CD8-positive, alpha-beta memory T cell (primary cell): ENCODE measurements around the gene ZNF467. TPM values are rescaled to one million over a fixed set of nuclear protein-coding genes. Genes with fewer than 3 reads are reported as not detected.

Source experiments
- CTCF ChIA-PET: fragments of 350-600 bp; sonication (Branson Sonifier 250); formaldehyde crosslinking; loops from one replicate; lab custom pipeline; 2021; ENCODE audit warnings: antibody characterized with exemption; lab: Charles Lee
- POLR2A ChIA-PET: fragments of 350-600 bp; sonication (Branson Sonifier 250); formaldehyde crosslinking; loops from one replicate; lab custom pipeline; 2021; ENCODE audit warnings: antibody characterized with exemption; lab: Charles Lee
- DNase-seq, 5 donors: peaks; one replicate each; pipeline versions ENCODE4 v3.0.0 to v3.0.0-alpha.2; 2020 to 2022; ENCODE audit warnings: mixed read lengths in 1 of 5
- H3K27ac ChIP-seq: one replicate; pipeline ENCODE4 v1.7.0; 2013; ENCODE audit warnings: low read depth, mild to moderate bottlenecking, low read length, moderate library complexity
- H3K27me3 ChIP-seq: 2 replicates; pipeline ENCODE4 v1.7.0; 2013; ENCODE audit warnings: low read length, mild to moderate bottlenecking; ENCODE audit not compliant: insufficient read depth, poor library complexity, severe bottlenecking
- H3K36me3 ChIP-seq: 2 replicates; pipeline ENCODE4 v1.7.0; 2013; ENCODE audit warnings: mild to moderate bottlenecking, low read length, moderate library complexity; ENCODE audit not compliant: insufficient read depth
- H3K4me1 ChIP-seq: 2 replicates; pipeline ENCODE4 v1.7.0; 2013; ENCODE audit warnings: mild to moderate bottlenecking, low read length, moderate library complexity; ENCODE audit not compliant: insufficient read depth
- H3K4me3 ChIP-seq: 2 replicates; pipeline ENCODE4 v1.7.0; 2013; ENCODE audit warnings: mild to moderate bottlenecking, low read length
- H3K9me3 ChIP-seq: 2 replicates; pipeline ENCODE4 v1.7.0; 2013; ENCODE audit warnings: mild to moderate bottlenecking, low read length
- H3K27ac Mint-ChIP-seq, 8 donors: one replicate each; pipeline ENCODE4 v1.8.0; 2020 to 2021; ENCODE audit warnings: mixed read lengths in 8 of 8, mild to moderate bottlenecking in 6 of 8, inconsistent platforms in 3 of 8, moderate library complexity in 3 of 8
- H3K27me3 Mint-ChIP-seq, 2 donors: one replicate each; pipeline ENCODE4 v1.8.0; 2020 to 2021; ENCODE audit warnings: mixed read lengths in 2 of 2, mild to moderate bottlenecking in 1 of 2, moderate library complexity in 1 of 2
- H3K36me3 Mint-ChIP-seq, 3 donors: one replicate each; pipeline ENCODE4 v1.8.0; 2020 to 2021; ENCODE audit warnings: mixed read lengths in 3 of 3, inconsistent platforms in 1 of 3, mild to moderate bottlenecking in 1 of 3
- H3K4me1 Mint-ChIP-seq, 3 donors: one replicate each; pipeline ENCODE4 v1.8.0; 2020 to 2021; ENCODE audit warnings: mixed read lengths in 3 of 3, inconsistent platforms in 1 of 3, mild to moderate bottlenecking in 1 of 3
- H3K4me3 Mint-ChIP-seq, 7 donors: one replicate each; pipeline ENCODE4 v1.8.0; 2020 to 2021; ENCODE audit warnings: mixed read lengths in 7 of 7, mild to moderate bottlenecking in 6 of 7, moderate library complexity in 4 of 7, inconsistent platforms in 2 of 7
- H3K9me3 Mint-ChIP-seq, 5 donors: one replicate each; pipeline ENCODE4 v1.8.0; 2020 to 2022; ENCODE audit warnings: mixed read lengths in 5 of 5, mild to moderate bottlenecking in 3 of 5, moderate library complexity in 2 of 5, inconsistent platforms in 1 of 5
- polyA plus RNA-seq: library from polyadenylated mRNA; unstranded; fragments of 300-500 nt; fragmentation: Illumina TruSeq; gene quantifications from one replicate; pipeline ENCODE4 v1.2.3, GENCODE V29; 2021
- total RNA-seq, 2 experiments: library from RNA; stranded (reverse); gene quantifications; one replicate each; pipeline ENCODE4 v1.2.3, GENCODE V29; 2021

ZNF467 gene
- total and polyA plus RNA-seq, 3 experiments from 2014 or later: 0.24 to 1.3 TPM; not detected in 1

DNA sequence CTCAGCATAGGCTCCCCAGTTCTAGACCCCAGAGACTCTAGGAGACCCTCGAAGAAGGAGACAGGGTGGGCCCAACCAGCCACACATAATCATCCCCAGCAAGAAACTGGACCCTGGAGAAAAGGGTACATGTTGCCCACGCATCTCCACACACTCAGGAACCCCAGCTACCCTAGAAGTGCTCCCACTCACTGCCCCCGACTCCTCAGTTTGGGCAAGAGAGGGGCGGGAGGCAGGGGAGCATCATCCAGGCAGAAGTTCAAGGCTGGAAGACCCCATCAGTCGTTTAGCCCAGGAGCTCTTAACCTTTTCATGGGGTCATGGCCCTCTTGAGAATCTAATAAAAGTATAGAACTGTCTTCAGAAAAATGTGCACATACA is 1.8 kb upstream of the ZNF467 start:
- Histone ChIP-seq H3K9me3 (no peaks in the 10 kb centered on the region), H3K27ac (no peak overlapping the region), H3K27me3 (no peaks in the 10 kb centered on the region), H3K36me3 (no peaks in the 10 kb centered on the region), H3K4me3 (no peak overlapping the region), H3K4me1 (peaks cover 7% of the 10 kb centered on the region)
- Mint-ChIP-seq H3K27me3 (no peaks in the 10 kb centered on the region), H3K27ac (peak overlapping the region in 2 of 8 donors; percentile 50 to 51), H3K4me1 (peaks cover 0 to 16% (median 4%) of the 10 kb centered on the region in 3 donors), H3K4me3 (peak overlapping the region in 5 of 7 donors; percentile 31 to 82 (median 44)), H3K9me3 (no peaks in the 10 kb centered on the region), H3K36me3 (no peaks in the 10 kb centered on the region)
- POLR2A ChIA-PET: no interaction called here
- CTCF ChIA-PET: no interaction called here
- no peak for DNase-seq

- H3K27ac ChIP-seq: no peak overlapping the region
- no peak overlapping the region for H3K4me3 ChIP-seq
- ChIA-PET POLR2A (no interaction called here), CTCF (interaction anchor here (1.4 kb wide), 1 partner anchor 151 kb away, joined by 3 read pairs; no protein-coding TSS in a partner anchor)
- Mint-ChIP-seq H3K27me3 (peaks cover 0 to 2% of the 10 kb centered on the region in 2 donors), H3K27ac (peak overlapping the region in 1 of 8 donors; percentile 50), H3K4me1 (peaks cover 0 to 16% (median 4%) of the 10 kb centered on the region in 3 donors), H3K4me3 (peak overlapping the region; percentile 54 to 82 (median 76)), H3K36me3 (no peaks in the 10 kb centered on the region), H3K9me3 (no peaks in the 10 kb centered on the region)
- no peaks in the 10 kb centered on the region for H3K9me3 ChIP-seq
- no peak for DNase-seq
- no peaks in the 10 kb centered on the region for H3K36me3 ChIP-seq
- H3K27me3 ChIP-seq: no peaks in the 10 kb centered on the region
- H3K4me1 ChIP-seq: peaks cover 7% of the 10 kb centered on the region
Measured at GRCh38 chr7:149774237-149775175, 1.1 kb upstream of the ZNF467 start.

- H3K36me3 ChIP-seq: no peaks in the 10 kb centered on the region
- H3K27ac ChIP-seq: peak overlapping the region; percentile 24
- Mint-ChIP-seq H3K4me3 (peak overlapping the region; percentile 70 to 92 (median 80)), H3K9me3 (no peaks in the 10 kb centered on the region), H3K4me1 (peaks cover 0 to 16% (median 4%) of the 10 kb centered on the region in 3 donors), H3K27ac (no peak overlapping the region), H3K36me3 (peaks cover 0 to 2% (median 0%) of the 10 kb centered on the region in 3 donors), H3K27me3 (peaks cover 0 to 2% of the 10 kb centered on the region in 2 donors)
- CTCF ChIA-PET: interaction anchor here (1.4 kb wide), 1 partner anchor 150 kb away, joined by 3 read pairs; no protein-coding TSS in a partner anchor
- POLR2A ChIA-PET: interaction anchor here (0.7 kb wide), 1 partner anchor 10 kb away, joined by 9 read pairs; no protein-coding TSS in a partner anchor
- H3K9me3 ChIP-seq: no peaks in the 10 kb centered on the region
- peak in 3 of 5 donors; percentile 6 to 44 (median 20) for DNase-seq
- H3K27me3 ChIP-seq: no peaks in the 10 kb centered on the region
- H3K4me3 ChIP-seq: peak overlapping the region; percentile 26
- peaks cover 7% of the 10 kb centered on the region for H3K4me1 ChIP-seq
Measured at GRCh38 chr7:149772956-149773434, 393 bp downstream of the ZNF467 start.

- peak overlapping the region; percentile 51 for H3K4me3 ChIP-seq
- peaks cover 7% of the 10 kb centered on the region for H3K4me1 ChIP-seq
- no peaks in the 10 kb centered on the region for H3K27me3 ChIP-seq
- POLR2A ChIA-PET: interaction anchor here (0.6 to 0.8 kb wide), 3 partner anchors 9 to 1191 kb away, joined by 3 to 9 read pairs (median 5); a partner anchor contains a TSS
- H3K27ac ChIP-seq: peak overlapping the region; percentile 65
- CTCF ChIA-PET: interaction anchor here (1.5 kb wide), 1 partner anchor 30 kb away, joined by 4 read pairs; no protein-coding TSS in a partner anchor
- no peaks in the 10 kb centered on the region for H3K9me3 ChIP-seq
- H3K36me3 ChIP-seq: no peaks in the 10 kb centered on the region
- peak overlapping the region; percentile 59 to 88 (median 75) for H3K4me3 Mint-ChIP-seq
- H3K4me1 Mint-ChIP-seq: peaks cover 0 to 16% (median 4%) of the 10 kb centered on the region in 3 donors
- H3K9me3 Mint-ChIP-seq: no peaks in the 10 kb centered on the region
- peak in 2 of 5 donors; percentile 22 to 54 for DNase-seq
- peaks cover 0 to 2% of the 10 kb centered on the region in 2 donors for H3K27me3 Mint-ChIP-seq
- H3K27ac Mint-ChIP-seq: no peak overlapping the region
- peaks cover 0 to 2% (median 0%) of the 10 kb centered on the region in 3 donors for H3K36me3 Mint-ChIP-seq
Measured at GRCh38 chr7:149772241-149772955, 990 bp downstream of the ZNF467 start.

DNA sequence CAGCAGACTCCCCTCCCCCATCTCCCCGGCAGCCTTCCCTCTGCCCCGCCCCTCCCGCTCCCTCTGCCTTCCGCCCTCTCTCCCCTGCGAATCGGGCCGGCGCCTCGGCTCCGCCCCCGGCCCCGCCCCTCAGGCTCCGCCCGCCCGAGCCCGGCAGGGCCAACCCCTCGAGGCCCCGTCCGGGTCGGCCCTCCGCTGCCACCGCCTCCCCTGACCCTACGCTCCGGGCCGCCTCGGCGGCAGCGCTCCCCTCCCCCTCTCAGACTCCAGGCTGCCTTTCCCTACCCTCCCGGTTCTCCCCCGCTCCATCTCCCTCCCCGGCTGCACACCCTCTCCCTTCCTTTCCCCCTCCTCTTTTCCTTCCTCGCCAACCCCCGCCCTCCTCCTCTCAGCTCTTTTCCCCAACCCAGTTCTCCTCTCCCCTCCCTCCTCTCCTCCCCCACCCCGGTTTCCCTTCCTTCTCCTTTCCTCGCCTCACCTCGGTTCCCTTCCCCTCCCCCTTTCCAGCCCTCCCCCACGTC is 1.6 kb downstream of the ZNF467 start:
- H3K36me3 ChIP-seq: no peaks in the 10 kb centered on the region
- CTCF ChIA-PET: interaction anchor here (1.5 kb wide), 1 partner anchor 30 kb away, joined by 4 read pairs; no protein-coding TSS in a partner anchor
- peaks cover 7% of the 10 kb centered on the region for H3K4me1 ChIP-seq
- no peaks in the 10 kb centered on the region for H3K9me3 ChIP-seq
- POLR2A ChIA-PET: interaction anchor here (0.6 to 0.8 kb wide), 2 partner anchors 57 to 1191 kb away, joined by 3 to 5 read pairs; a partner anchor contains a TSS
- H3K4me3 ChIP-seq: peak overlapping the region; percentile 58
- H3K36me3 Mint-ChIP-seq: peaks cover 0 to 2% (median 0%) of the 10 kb centered on the region in 3 donors
- DNase-seq: peak; percentile 76 to 88 (median 79)
- H3K4me1 Mint-ChIP-seq: peaks cover 0 to 16% (median 4%) of the 10 kb centered on the region in 3 donors
- peaks cover 0 to 2% of the 10 kb centered on the region in 2 donors for H3K27me3 Mint-ChIP-seq
- no peak overlapping the region for H3K27ac Mint-ChIP-seq
- H3K9me3 Mint-ChIP-seq: no peaks in the 10 kb centered on the region
- no peaks in the 10 kb centered on the region for H3K27me3 ChIP-seq
- peak overlapping the region; percentile 38 for H3K27ac ChIP-seq
- peak overlapping the region; percentile 59 to 88 (median 75) for H3K4me3 Mint-ChIP-seq

DNA sequence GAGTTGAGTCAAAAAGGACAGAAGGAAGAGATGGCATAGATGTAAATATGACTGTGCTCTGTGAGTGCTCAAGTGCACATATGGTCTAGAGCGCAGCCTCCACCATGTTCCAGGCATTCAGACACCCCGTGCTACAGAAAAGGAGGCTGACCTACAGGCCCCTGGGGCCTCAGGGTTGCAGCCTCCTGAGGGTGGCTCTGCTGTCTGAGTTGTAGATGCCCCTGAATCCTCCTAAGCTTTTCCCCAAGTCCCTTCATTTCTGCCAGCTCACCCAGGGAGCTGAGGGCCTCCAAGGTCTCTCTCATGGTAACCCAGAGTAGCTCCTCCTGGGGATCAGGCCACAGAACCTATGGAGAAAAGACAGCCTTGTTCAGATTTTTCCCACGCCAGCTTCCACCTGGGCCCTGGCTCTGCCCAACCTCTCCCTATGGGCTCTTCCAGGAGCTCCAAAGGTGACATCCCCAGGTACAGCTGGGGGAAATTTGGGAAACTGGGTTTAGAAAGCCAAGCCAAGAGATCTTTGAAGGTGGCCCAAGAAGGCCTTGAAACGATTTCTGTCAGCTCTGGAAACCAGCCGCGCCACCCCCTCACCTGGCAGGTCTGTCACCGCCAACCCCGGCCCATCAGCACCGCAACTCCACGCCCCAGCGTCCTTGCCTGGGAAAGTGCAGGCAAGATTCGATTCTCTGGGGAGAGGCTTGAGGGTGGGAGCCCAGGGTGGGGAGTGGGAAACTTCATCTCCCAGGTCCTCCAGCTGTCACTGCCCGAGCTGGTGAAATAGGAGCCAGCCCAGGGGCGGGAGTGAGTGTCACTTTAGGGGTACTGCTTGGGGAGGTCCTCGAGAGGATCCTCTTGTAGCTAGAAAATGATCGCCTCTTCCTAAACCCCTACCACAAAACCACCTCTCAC is 2.4 kb downstream of the ZNF467 start:
- Mint-ChIP-seq H3K9me3 (no peaks in the 10 kb centered on the region), H3K4me1 (peaks cover 0 to 16% (median 4%) of the 10 kb centered on the region in 3 donors), H3K27me3 (peaks cover 0 to 2% of the 10 kb centered on the region in 2 donors), H3K4me3 (peak overlapping the region; percentile 59 to 79 (median 74)), H3K27ac (peak overlapping the region in 4 of 8 donors; percentile 23 to 74 (median 36)), H3K36me3 (peaks cover 0 to 2% (median 0%) of the 10 kb centered on the region in 3 donors)
- ChIA-PET POLR2A (interaction anchor here (0.8 kb wide), 1 partner anchor 56 kb away, joined by 3 read pairs; a partner anchor contains a TSS), CTCF (interaction anchor here (0.8 to 1.5 kb wide), 2 partner anchors 9 to 29 kb away, joined by 3 to 4 read pairs; no protein-coding TSS in a partner anchor)
- Histone ChIP-seq H3K4me1 (peaks cover 7% of the 10 kb centered on the region), H3K9me3 (no peaks in the 10 kb centered on the region), H3K36me3 (no peaks in the 10 kb centered on the region), H3K27ac (peak overlapping the region; percentile 27), H3K27me3 (no peaks in the 10 kb centered on the region), H3K4me3 (peak overlapping the region; percentile 26)
- DNase-seq: no peak
